Spinal cord (tissue), 10 donors: Measurements from ENCODE around the gene PPARGC1A. TPM values are rescaled to one million over a fixed set of nuclear protein-coding genes. Genes with fewer than 3 reads are reported as not detected.

Experiments used
- DNase-seq, 6 donors: peaks; one replicate each; pipeline versions ENCODE4 v3.0.0 to v3.0.0-alpha.2; 2013 to 2015; ENCODE audit warnings: low spot score in 6 of 6, low read depth in 4 of 6
- H3K27ac ChIP-seq: one replicate; pipeline ENCODE4 v1.5.1; 2013; ENCODE audit warnings: low read depth, low read length, control low read depth
- H3K27me3 ChIP-seq: one replicate; pipeline ENCODE4 v1.6.1; 2013; ENCODE audit warnings: low read length; ENCODE audit not compliant: control insufficient read depth, insufficient read depth
- H3K36me3 ChIP-seq: one replicate; pipeline ENCODE4 v1.6.1; 2013; ENCODE audit warnings: low read length; ENCODE audit not compliant: control insufficient read depth, insufficient read depth
- H3K4me1 ChIP-seq: one replicate; pipeline ENCODE4 v1.6.1; 2013; ENCODE audit warnings: low read length; ENCODE audit not compliant: control insufficient read depth, insufficient read depth
- H3K4me3 ChIP-seq: one replicate; pipeline ENCODE4 v1.5.1; 2013; ENCODE audit warnings: low read depth, low read length, control low read depth
- H3K9me3 ChIP-seq: one replicate; pipeline ENCODE4 v1.6.1; 2013; ENCODE audit warnings: low read length; ENCODE audit not compliant: control insufficient read depth, insufficient read depth
- WGBS: methylation state at CpG from one replicate; pipeline ENCODE4 v1.1.5; 2013; ENCODE audit warnings: missing lambda C conversion rate; ENCODE audit not compliant: insufficient coverage; 5-methylcytosine and 5-hydroxymethylcytosine counted together
- polyA plus RNA-seq, 2 donors: library from polyadenylated mRNA; unstranded; fragments of 120-200 nt; gene quantifications; one replicate each; pipeline ENCODE4 v1.2.1, GENCODE V29; 2013; ENCODE audit not compliant: insufficient read length in 2 of 2
- total RNA-seq, 2 donors: library from RNA; depleted of rRNA in 1 of 2; stranded (reverse); fragments of 120-200 nt in 1 of 2; fragments of >200 nt in 1 of 2; gene quantifications; one replicate each; pipeline versions ENCODE4 v1.2.3 to v1.2.4, GENCODE V29; 2013 to 2014
- donor health status: healthy.

PPARGC1A gene
- total and polyA plus RNA-seq, 4 donors: 12.2 to 18.9 (median 15.0) TPM

DNA sequence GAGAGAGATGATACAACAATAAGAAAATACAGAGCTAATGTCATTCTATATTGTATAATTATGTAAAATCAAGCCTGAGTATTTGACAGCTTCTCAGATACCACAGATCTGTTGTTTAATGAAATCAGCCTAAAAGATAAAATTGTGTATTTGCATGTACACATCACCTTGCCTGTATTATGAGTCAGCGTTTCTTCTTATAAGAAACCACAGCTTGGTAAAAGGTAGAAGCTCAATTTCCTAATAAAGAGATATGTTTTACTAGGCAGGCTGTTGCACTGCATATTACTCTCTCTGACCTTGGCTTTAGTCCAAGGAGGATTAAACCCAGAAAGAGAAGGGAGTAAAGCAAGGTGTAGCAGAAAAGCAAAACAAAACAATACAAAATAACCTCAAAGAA, 121.3 kb downstream of the PPARGC1A start:
- H3K36me3 ChIP-seq: no peaks in the 10 kb centered on the region
- H3K27me3 ChIP-seq: no peaks in the 10 kb centered on the region
- WGBS: no CpG with 5 or more reads among the region's 1 CpG
- H3K4me3 ChIP-seq: no peak overlapping the region
- no peaks in the 10 kb centered on the region for H3K4me1 ChIP-seq
- H3K27ac ChIP-seq: no peak overlapping the region
- DNase-seq: no peak
- H3K9me3 ChIP-seq: no peaks in the 10 kb centered on the region

DNA sequence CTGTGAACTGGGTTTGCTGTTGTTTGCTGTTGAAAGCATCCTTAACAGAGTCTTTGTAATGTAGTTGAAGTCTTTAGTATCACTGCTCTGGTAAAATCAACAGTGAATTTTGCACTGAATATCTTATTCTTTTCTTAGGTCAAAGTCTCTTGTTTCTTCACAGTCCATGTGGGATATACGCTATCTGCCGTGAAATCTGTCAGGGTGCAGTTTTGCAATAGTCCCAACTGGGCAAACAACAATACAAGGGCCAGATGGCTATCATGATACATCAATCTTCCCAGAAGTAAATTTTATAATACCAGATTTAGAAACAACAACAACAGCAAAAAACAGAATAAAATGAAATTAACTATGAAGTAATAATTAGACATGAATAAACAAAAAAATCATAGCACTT, 123.5 kb downstream of the PPARGC1A start:
- Histone ChIP-seq H3K27me3 (no peaks in the 10 kb centered on the region), H3K4me3 (no peak overlapping the region), H3K36me3 (no peaks in the 10 kb centered on the region), H3K9me3 (no peaks in the 10 kb centered on the region), H3K27ac (no peak overlapping the region), H3K4me1 (no peaks in the 10 kb centered on the region)
- no peak for DNase-seq
- 82% methylated on average over 2 of the region's 2 CpGs for WGBS

DNA sequence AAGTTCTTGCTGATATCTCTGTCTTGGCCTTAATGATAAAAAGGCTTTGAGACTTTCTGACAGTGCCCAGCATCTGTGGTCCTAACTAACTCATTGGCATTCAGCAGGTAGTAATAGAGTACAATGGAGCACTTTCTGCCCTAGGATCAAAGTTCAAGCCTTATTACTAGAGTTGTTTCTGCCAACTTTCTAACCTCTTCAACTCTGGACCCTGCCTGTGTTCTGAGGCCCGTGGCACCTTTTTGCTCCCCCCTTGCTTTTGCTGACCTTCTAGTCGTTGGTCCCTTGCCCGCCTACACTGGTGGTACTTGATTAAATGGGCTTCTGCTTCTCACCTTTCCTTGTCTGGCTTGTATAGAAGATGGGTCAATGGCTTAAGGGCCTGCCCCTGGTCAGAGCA, 126.3 kb downstream of the PPARGC1A start:
- Histone ChIP-seq H3K9me3 (no peaks in the 10 kb centered on the region), H3K4me3 (no peak overlapping the region), H3K27me3 (no peaks in the 10 kb centered on the region), H3K36me3 (no peaks in the 10 kb centered on the region), H3K27ac (no peak overlapping the region), H3K4me1 (no peaks in the 10 kb centered on the region)
- DNase-seq: no peak
- WGBS: 94% methylated on average over 2 of the region's 3 CpGs

DNA sequence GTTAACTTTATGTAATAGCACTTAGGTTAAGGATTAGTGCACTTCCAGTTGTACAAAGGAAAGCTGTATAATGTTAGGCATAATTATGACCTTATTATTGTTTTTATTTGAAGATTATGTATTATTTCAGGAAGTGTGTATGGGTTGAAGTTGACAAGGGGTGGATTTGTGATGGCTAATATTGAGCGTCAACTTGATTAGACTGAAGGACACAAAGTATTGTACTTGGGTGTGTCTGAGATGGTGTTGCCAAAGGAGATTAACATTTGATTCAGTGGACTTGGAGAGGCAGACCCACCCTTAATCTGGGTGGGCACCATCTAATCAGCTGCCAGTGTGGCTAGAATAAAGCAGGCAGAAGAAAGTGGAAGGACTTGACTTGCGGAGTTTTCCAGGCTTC, 127.3 kb downstream of the PPARGC1A start:
- H3K9me3 ChIP-seq: no peaks in the 10 kb centered on the region
- no peak for DNase-seq
- no peaks in the 10 kb centered on the region for H3K4me1 ChIP-seq
- no peak overlapping the region for H3K27ac ChIP-seq
- no peaks in the 10 kb centered on the region for H3K36me3 ChIP-seq
- no peak overlapping the region for H3K4me3 ChIP-seq
- H3K27me3 ChIP-seq: no peaks in the 10 kb centered on the region
- 97% methylated on average over 2 of the region's 2 CpGs for WGBS

DNA sequence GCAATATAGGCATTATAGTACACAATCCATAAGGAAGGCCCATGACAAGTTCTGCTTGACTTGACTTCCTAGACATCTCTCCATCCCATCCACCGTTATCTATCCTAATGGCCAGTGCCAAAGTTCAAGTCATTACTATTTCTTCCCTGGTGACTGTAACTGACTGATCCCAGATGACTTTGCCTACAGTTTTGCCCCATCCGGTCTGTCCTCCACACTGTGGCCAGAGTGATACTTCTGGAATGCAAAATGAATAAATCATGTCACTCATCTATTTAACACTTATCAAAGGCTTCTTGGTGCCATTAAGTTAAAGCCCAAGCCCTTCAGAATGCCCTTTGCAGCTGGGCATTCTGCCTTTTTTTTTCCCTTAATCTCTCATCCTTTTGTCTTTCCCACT, 130.8 kb downstream of the PPARGC1A start:
- Histone ChIP-seq H3K27me3 (no peaks in the 10 kb centered on the region), H3K4me3 (no peak overlapping the region), H3K4me1 (no peaks in the 10 kb centered on the region), H3K9me3 (no peaks in the 10 kb centered on the region), H3K36me3 (no peaks in the 10 kb centered on the region), H3K27ac (no peak overlapping the region)
- 45% methylated on average over 2 of the region's 2 CpGs for WGBS
- DNase-seq: no peak

DNA sequence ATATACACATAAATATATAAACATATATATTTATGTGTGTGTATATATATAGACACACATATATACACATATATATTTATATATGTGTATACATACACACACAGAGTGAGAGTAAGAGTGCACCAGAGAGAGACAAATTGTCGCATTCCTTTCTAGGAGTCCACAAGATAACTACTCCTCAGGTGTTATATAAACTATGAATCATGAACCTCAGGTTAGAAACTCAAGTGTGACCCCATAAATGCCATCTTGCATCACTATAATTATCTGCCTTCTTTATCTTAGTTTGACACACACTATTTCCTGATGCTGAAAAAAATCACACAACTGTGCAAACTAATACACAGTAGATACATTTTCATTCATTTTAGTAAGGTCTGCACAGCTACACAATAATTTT, 135.2 kb downstream of the PPARGC1A start:
- no peaks in the 10 kb centered on the region for H3K9me3 ChIP-seq
- H3K27me3 ChIP-seq: no peaks in the 10 kb centered on the region
- H3K36me3 ChIP-seq: no peaks in the 10 kb centered on the region
- no peak for DNase-seq
- no peak overlapping the region for H3K27ac ChIP-seq
- H3K4me1 ChIP-seq: no peaks in the 10 kb centered on the region
- WGBS: no CpG with 5 or more reads among the region's 1 CpG
- H3K4me3 ChIP-seq: no peak overlapping the region

DNA sequence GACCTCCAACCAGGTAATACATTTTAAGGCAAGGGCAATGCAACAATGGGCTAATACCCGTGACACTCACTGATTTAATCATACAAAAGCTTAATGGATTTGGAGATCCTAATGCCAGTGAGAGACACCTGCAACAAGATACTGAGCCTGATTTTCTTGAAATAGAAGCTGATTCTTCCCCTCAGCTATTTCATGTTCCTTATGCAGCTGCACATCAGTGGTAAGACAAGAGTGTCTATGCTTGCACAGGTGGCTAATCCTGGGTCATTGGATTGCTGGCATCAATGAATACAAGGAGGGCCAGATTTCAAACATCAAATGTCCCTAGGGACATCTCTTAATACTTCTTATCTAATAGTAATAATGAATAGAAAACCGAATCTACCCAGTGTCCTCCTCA, 139.7 kb downstream of the PPARGC1A start:
- Histone ChIP-seq H3K4me1 (no peaks in the 10 kb centered on the region), H3K4me3 (no peak overlapping the region), H3K27ac (no peak overlapping the region), H3K9me3 (no peaks in the 10 kb centered on the region), H3K27me3 (no peaks in the 10 kb centered on the region), H3K36me3 (no peaks in the 10 kb centered on the region)
- whole genome bisulfite sequencing: no CpG with 5 or more reads among the region's 2 CpGs
- no peak for DNase-seq

DNA sequence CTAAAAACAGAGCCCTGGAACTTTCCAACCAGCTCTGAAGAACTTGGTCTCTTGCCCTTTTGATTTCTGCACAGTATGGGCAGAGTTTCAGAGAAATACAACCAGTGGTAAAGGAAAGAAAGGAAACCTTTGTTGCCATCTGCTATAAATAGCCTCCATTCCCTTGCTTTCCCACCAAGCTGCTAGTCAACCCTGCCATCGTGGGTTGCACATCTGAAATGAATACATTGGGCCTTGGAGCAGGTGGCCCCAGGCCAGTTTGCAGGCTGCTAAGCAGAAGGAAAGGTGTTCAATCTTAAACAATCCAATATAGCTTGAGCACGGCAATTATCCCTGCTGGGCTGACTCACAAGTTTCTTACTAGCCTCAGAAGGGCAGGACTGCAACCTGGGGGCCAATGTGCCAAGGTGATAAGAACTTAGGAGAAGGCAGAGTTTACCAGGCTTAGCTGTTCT, 142.5 kb downstream of the PPARGC1A start:
- WGBS: 80% methylated on average over 1 of the region's 2 CpGs
- peak; percentile 13 to 81 (median 39) for DNase-seq
- no peaks in the 10 kb centered on the region for H3K27me3 ChIP-seq
- no peak overlapping the region for H3K4me3 ChIP-seq
- H3K4me1 ChIP-seq: no peaks in the 10 kb centered on the region
- no peak overlapping the region for H3K27ac ChIP-seq
- H3K36me3 ChIP-seq: no peaks in the 10 kb centered on the region
- H3K9me3 ChIP-seq: no peaks in the 10 kb centered on the region

DNA sequence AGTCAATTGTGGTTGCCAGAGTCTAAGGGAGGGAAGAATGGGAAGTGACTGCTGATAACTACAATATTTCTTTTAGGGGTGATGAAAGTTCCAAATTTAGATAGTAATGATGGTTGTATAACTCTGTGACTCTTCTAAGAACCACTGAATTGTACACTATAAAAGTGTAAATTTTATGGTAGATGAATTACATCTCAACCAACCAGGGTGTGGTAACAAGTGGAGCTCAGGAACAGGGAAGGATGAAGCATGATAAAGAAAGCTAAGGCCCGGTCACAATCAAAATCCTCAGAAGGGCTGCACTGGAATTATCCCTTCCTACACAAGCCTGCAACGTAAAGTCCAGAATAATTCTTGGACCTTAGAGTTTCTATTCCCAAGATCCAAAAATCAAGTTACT, 143.2 kb downstream of the PPARGC1A start:
- Histone ChIP-seq H3K4me3 (no peak overlapping the region), H3K27ac (no peak overlapping the region), H3K27me3 (no peaks in the 10 kb centered on the region), H3K36me3 (no peaks in the 10 kb centered on the region), H3K4me1 (no peaks in the 10 kb centered on the region), H3K9me3 (no peaks in the 10 kb centered on the region)
- no peak for DNase-seq
- WGBS: 100% methylated on average over 1 of the region's 2 CpGs

DNA sequence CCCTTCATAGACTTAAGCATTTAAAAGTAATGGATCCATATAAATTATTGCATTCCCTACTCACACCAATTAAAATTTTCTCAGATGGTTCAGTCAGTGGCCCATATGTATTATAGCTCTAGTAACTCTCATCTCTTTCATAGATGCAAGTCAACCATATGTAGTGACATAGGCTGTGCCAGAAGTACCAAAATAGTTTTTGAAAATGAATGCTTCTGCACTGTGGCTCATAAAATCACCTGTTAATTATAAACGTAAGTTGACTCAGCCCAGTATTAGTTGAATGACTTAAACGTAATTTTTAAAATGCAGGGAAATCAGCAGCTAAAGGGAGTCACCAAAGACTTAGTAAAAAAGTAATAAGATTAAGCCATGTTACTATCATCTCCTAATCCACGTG, 143.8 kb downstream of the PPARGC1A start:
- Histone ChIP-seq H3K4me1 (no peaks in the 10 kb centered on the region), H3K27me3 (no peaks in the 10 kb centered on the region), H3K27ac (no peak overlapping the region), H3K4me3 (no peak overlapping the region), H3K36me3 (no peaks in the 10 kb centered on the region), H3K9me3 (no peaks in the 10 kb centered on the region)
- DNase-seq: peak in 1 of 6 donors; percentile 16
- WGBS: 83% methylated on average over 1 of the region's 3 CpGs
